Measurements from ENCODE around the gene HERC3.

HERC3 gene

GRCh38 chr4:88591787-88592599, at the start of gene HERC3:
HERC3 (plus strand) TSS chr4:88592480; CDS start chr4:88605824, 13,344 bp downstream.
- DNase-seq: peak; percentile 67

- no peak for DNase-seq
Observed at GRCh38 chr4:88549815-88550214, 42.5 kb upstream of the HERC3 start.

GRCh38 chr4:88567591-88567990, 24.7 kb upstream of the HERC3 start:
- no peak for DNase-seq

GRCh38 chr4:88570001-88570400, 22.3 kb upstream of the HERC3 start:
- no peak for DNase-seq

GRCh38 chr4:88573276-88573980, 18.9 kb upstream of the HERC3 start:
- DNase-seq: no peak

GRCh38 chr4:88573995-88574394, 18.3 kb upstream of the HERC3 start:
- no peak for DNase-seq

- DNase-seq: no peak
Observed at GRCh38 chr4:88575186-88575585, 17.1 kb upstream of the HERC3 start.

- DNase-seq: no peak
Observed at GRCh38 chr4:88582493-88582892, 9.8 kb upstream of the HERC3 start.

- no peak for DNase-seq
Observed at GRCh38 chr4:88583631-88584470, 8.4 kb upstream of the HERC3 start.

- DNase-seq: no peak
Observed at GRCh38 chr4:88584471-88584900, 7.8 kb upstream of the HERC3 start.

GRCh38 chr4:88585917-88586316, 6.4 kb upstream of the HERC3 start:
- no peak for DNase-seq

GRCh38 chr4:88587306-88587705, 5.0 kb upstream of the HERC3 start:
- no peak for DNase-seq

GRCh38 chr4:88592600-88593448, 544 bp downstream of the HERC3 start:
- DNase-seq: peak; percentile 46

- DNase-seq: no peak
Observed at GRCh38 chr4:88597970-88598660, 5.8 kb downstream of the HERC3 start.

- DNase-seq: no peak
Observed at GRCh38 chr4:88599298-88599697, 7.0 kb downstream of the HERC3 start.

- no peak for DNase-seq
Observed at GRCh38 chr4:88599714-88600113, 7.4 kb downstream of the HERC3 start.

GRCh38 chr4:88600176-88600838, 8.0 kb downstream of the HERC3 start:
- no peak for DNase-seq

- DNase-seq: no peak
Observed at GRCh38 chr4:88604978-88605678, 12.8 kb downstream of the HERC3 start.

- DNase-seq: no peak
Observed at GRCh38 chr4:88605736-88606135, 13.5 kb downstream of the HERC3 start.

GRCh38 chr4:88606832-88607231, 14.6 kb downstream of the HERC3 start:
- no peak for DNase-seq

- DNase-seq: no peak
Observed at GRCh38 chr4:88609387-88609786, 17.1 kb downstream of the HERC3 start.
